ENCODE data around the gene RAD9A. TPM values are rescaled to one million over a fixed set of nuclear protein-coding genes. Genes with fewer than 3 reads are reported as not detected.

The RAD9A gene
- total and polyA plus RNA-seq, 2 of the 4 experiments (the other 2 are of a cell fraction): 2.0 to 10.3 TPM

GRCh38 chr11:67408437-67409200, 16.8 kb downstream of the RAD9A start:
- DNase-seq: no peak
- in situ Hi-C loops (cut with MboI; ENCODE audit: low sequenced_read_pairs): no loop called here
- Histone ChIP-seq H2AFZ (replicated peaks; ENCODE audit: low read length, poor library complexity) (no peak overlapping the region), H2BK120ac (ENCODE audit: low read depth, low read length) (no peak overlapping the region), H2BK15ac (ENCODE audit: low read depth, low read length) (no peak overlapping the region), H3K4ac (ENCODE audit: low read depth, low read length) (no peak overlapping the region), H3K9me3 (ENCODE audit: control insufficient read depth, insufficient read depth, low read length) (no peaks in the 10 kb centered on the region), H2AK5ac (ENCODE audit: low read depth, low read length) (no peak overlapping the region), H3K14ac (replicated peaks; ENCODE audit: low read depth, low read length) (no peak overlapping the region), H3K27me3 (ENCODE audit: control insufficient read depth, insufficient read depth, low read length) (peaks cover 55% of the 10 kb centered on the region), H2BK20ac (ENCODE audit: low read depth, low read length) (no peak overlapping the region), H3K4me3 (ENCODE audit: insufficient read depth, low read depth, low read length) (no peak overlapping the region), H2AK9ac (replicated peaks; ENCODE audit: low read depth, low read length, poor library complexity) (no peak overlapping the region), H4K20me1 (ENCODE audit: insufficient read depth, low read length) (no peaks in the 10 kb centered on the region), H3K23ac (ENCODE audit: low read depth, low read length) (no peak overlapping the region), H3K9ac (ENCODE audit: low read depth, low read length) (no peak overlapping the region), H4K8ac (ENCODE audit: low read depth in 2 of 2, low read length in 2 of 2) (no peak overlapping the region), H3K9me1 (ENCODE audit: insufficient read depth, low read length) (no peaks in the 10 kb centered on the region), H3K36me3 (ENCODE audit: control insufficient read depth, insufficient read depth, low read length) (no peaks in the 10 kb centered on the region), H3K18ac (ENCODE audit: low read depth, low read length) (no peak overlapping the region), H2BK5ac (ENCODE audit: low read depth, low read length, poor library complexity, severe bottlenecking) (no peak overlapping the region), H3K4me1 (ENCODE audit: control insufficient read depth, insufficient read depth, low read length) (no peaks in the 10 kb centered on the region), H3K4me2 (ENCODE audit: low read depth, low read length) (no peak overlapping the region), H3K79me1 (ENCODE audit: low read depth in 1 of 2, low read length in 2 of 2) (no peaks in the 10 kb centered on the region), H3K27ac (ENCODE audit: insufficient read depth, low read length) (no peak overlapping the region), H3K56ac (ENCODE audit: extremely low read depth, insufficient read depth, low read length) (no peak overlapping the region), H4K91ac (ENCODE audit: insufficient read depth, low read depth, low read length) (no peak overlapping the region), H4K5ac (ENCODE audit: low read depth, low read length) (no peak overlapping the region)
- 81% methylated on average over 6 of the region's 18 CpGs; no CpG with 5 or more reads in 1 of the 2 experiments for WGBS, 2 experiments (ENCODE audit: extremely low coverage in 2 of 2, insufficient read length in 1 of 2)
- ATAC-seq (ENCODE audit: low read depth): no peak
- dilution Hi-C loops (cut with HindIII; ENCODE audit: low sequenced_read_pairs, unreplicated experiment): no loop called here
- TF ChIP-seq FOS (IDR thresholded peaks at IDR 0.05; ENCODE audit: low read depth, low read length) (no peak), POLR2A (IDR thresholded peaks at IDR 0.05; ENCODE audit: low read depth, low read length) (no peak), CEBPB (IDR thresholded peaks at IDR 0.05; ENCODE audit: low read depth, low read length) (no peak), MXI1 (IDR thresholded peaks at IDR 0.05; ENCODE audit: borderline replicate concordance, low read depth, low read length) (no peak), USF2 (IDR thresholded peaks at IDR 0.05; ENCODE audit: low read depth, low read length) (no peak), RFX5 (IDR thresholded peaks at IDR 0.05; ENCODE audit: low read depth, low read length) (no peak), BHLHE40 (IDR thresholded peaks at IDR 0.05; ENCODE audit: low read depth, low read length) (no peak), SMC3 (IDR thresholded peaks at IDR 0.05; ENCODE audit: low read depth, low read length) (no peak), RAD21 (IDR thresholded peaks at IDR 0.05; ENCODE audit: low read length) (no peak), ELK1 (IDR thresholded peaks at IDR 0.05; ENCODE audit: borderline replicate concordance, low read depth, low read length) (no peak), NFE2L2 (IDR thresholded peaks at IDR 0.05; ENCODE audit: low read depth, low read length) (no peak), CTCF (conservative IDR thresholded peaks at IDR 0.05; ENCODE audit: low read depth, low read length) (no peak), MAFK (IDR thresholded peaks at IDR 0.05; ENCODE audit: low read depth, low read length) (no peak), CHD1 (IDR thresholded peaks at IDR 0.05; ENCODE audit: low read depth, low read length) (no peak), MAZ (IDR thresholded peaks at IDR 0.05; ENCODE audit: borderline replicate concordance, low read depth, low read length) (no peak)
- CTCF ChIA-PET: no interaction called here
- BruUV-seq (replicated peaks): no TSS peak
- POLR2A ChIA-PET (ENCODE audit: unreplicated experiment): no interaction called here
- intact Hi-C loops (cut with micrococcal nuclease): no loop called here
